Measurements from ENCODE around the gene ANGEL1. TPM values are rescaled to one million over a fixed set of nuclear protein-coding genes. Genes with fewer than 3 reads are reported as not detected.

ANGEL1 gene
- total and polyA plus RNA-seq, 2 of the 13 experiments (the other 11 are each of a cell fraction or from before 2014, with no cell fraction given): 14.3 to 20.1 TPM

DNA sequence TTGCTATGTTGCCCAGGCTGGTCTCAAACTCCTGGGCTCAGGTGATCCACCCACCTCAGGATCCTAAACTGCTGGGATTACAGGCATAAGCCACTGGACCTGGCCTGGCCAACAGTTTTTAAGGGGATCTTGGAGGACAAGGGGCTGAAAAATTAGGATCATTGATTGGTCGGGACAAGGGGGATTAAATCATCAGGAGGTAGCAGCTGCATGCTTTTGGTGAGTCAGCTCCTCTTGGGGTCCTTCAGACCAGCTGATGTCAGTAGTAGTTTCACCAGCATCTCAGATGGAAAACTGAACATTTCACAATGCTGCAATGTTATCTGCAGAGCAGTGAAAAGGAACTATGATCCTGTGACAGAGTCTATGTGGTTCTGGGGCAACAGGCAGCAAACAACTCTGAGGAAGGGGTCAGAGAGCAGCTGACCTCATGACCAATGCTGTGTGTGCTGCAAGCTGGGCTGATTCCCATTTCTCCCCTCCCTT is 19.9 kb upstream of the ANGEL1 start (continued):
- peak; percentile 54; the same call in 1 of the 2 replicates for TF ChIP-seq CHD4 (IDR thresholded peaks at IDR 0.05; ENCODE audit: borderline replicate concordance, low read length)
- TF ChIP-seq SAP130 (CRISPR knock-in tag; IDR thresholded peaks at IDR 0.05; ENCODE audit: low read depth): peak; percentile 72
- 0 out of 2 replicates have a peak, but pooled peaks have one; percentile 26 for TF ChIP-seq HOXD1 (CRISPR knock-in tag; IDR thresholded peaks at IDR 0.05)
- peak; percentile 89 for TF ChIP-seq KDM1A (CRISPR knock-in tag; IDR thresholded peaks at IDR 0.05)
- TF ChIP-seq RARA (CRISPR knock-in tag; IDR thresholded peaks at IDR 0.05): peak; percentile 71
- TF ChIP-seq, protein P1, sequence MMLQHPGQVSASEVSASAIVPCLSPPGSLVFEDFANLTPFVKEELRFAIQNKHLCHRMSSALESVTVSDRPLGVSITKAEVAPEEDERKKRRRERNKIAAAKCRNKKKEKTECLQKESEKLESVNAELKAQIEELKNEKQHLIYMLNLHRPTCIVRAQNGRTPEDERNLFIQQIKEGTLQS (CRISPR knock-in tag; IDR thresholded peaks at IDR 0.05): peak; percentile 38; the same call in 1 of the 2 replicates
- no peak for TF ChIP-seq SOX6 (IDR thresholded peaks at IDR 0.05)
- TF ChIP-seq SOX6 (CRISPR knock-in tag; IDR thresholded peaks at IDR 0.05): peak; percentile 84
- TF ChIP-seq NCOR1 (IDR thresholded peaks at IDR 0.05; ENCODE audit: borderline replicate concordance, low read length): peak; percentile 96
- TF ChIP-seq ZNF720 (CRISPR knock-in tag; IDR thresholded peaks at IDR 0.05): no peak
- no peak for TF ChIP-seq ZNF607 (CRISPR knock-in tag; IDR thresholded peaks at IDR 0.05; ENCODE audit: borderline replicate concordance)
- peak; percentile 13; the same call in 1 of the 2 replicates for TF ChIP-seq TCF7 (IDR thresholded peaks at IDR 0.05; ENCODE audit: low read depth)
- no peak for TF ChIP-seq POLR2A (IDR thresholded peaks at IDR 0.05; ENCODE audit: insufficient read depth in 1 of 2, low read depth in 2 of 2, low read length in 2 of 2)
- TF ChIP-seq, protein P2, sequence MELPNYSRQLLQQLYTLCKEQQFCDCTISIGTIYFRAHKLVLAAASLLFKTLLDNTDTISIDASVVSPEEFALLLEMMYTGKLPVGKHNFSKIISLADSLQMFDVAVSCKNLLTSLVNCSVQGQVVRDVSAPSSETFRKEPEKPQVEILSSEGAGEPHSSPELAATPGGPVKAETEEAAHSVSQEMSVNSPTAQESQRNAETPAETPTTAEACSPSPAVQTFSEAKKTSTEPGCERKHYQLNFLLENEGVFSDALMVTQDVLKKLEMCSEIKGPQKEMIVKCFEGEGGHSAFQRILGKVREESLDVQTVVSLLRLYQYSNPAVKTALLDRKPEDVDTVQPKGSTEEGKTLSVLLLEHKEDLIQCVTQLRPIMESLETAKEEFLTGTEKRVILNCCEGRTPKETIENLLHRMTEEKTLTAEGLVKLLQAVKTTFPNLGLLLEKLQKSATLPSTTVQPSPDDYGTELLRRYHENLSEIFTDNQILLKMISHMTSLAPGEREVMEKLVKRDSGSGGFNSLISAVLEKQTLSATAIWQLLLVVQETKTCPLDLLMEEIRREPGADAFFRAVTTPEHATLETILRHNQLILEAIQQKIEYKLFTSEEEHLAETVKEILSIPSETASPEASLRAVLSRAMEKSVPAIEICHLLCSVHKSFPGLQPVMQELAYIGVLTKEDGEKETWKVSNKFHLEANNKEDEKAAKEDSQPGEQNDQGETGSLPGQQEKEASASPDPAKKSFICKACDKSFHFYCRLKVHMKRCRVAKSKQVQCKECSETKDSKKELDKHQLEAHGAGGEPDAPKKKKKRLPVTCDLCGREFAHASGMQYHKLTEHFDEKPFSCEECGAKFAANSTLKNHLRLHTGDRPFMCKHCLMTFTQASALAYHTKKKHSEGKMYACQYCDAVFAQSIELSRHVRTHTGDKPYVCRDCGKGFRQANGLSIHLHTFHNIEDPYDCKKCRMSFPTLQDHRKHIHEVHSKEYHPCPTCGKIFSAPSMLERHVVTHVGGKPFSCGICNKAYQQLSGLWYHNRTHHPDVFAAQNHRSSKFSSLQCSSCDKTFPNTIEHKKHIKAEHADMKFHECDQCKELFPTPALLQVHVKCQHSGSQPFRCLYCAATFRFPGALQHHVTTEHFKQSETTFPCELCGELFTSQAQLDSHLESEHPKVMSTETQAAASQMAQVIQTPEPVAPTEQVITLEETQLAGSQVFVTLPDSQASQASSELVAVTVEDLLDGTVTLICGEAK (IDR thresholded peaks at IDR 0.05): no peak
- TF ChIP-seq, protein P2 (CRISPR knock-in tag; IDR thresholded peaks at IDR 0.05): peak; percentile 70; the same call in 1 of the 2 replicates
- no peak for TF ChIP-seq ZNF10 (CRISPR knock-in tag; IDR thresholded peaks at IDR 0.05; ENCODE audit: borderline replicate concordance, low read depth)
- TF ChIP-seq ZNF101 (CRISPR knock-in tag; IDR thresholded peaks at IDR 0.05; ENCODE audit: borderline replicate concordance, low read depth): no peak
- TF ChIP-seq ZNF468 (CRISPR knock-in tag; IDR thresholded peaks at IDR 0.05): no peak
- TF ChIP-seq EP300 (IDR thresholded peaks at IDR 0.05; ENCODE audit: low read depth in 2 of 2, low read length in 2 of 2): peak; percentile 71 to 80; a peak in 3 of 4 replicates
- peak; percentile 52; the same call in 1 of the 2 replicates for TF ChIP-seq EP300 (CRISPR knock-in tag; IDR thresholded peaks at IDR 0.05; ENCODE audit: borderline replicate concordance)
- TF ChIP-seq TSC22D2 (CRISPR knock-in tag; IDR thresholded peaks at IDR 0.05; ENCODE audit: borderline replicate concordance): 0 out of 2 replicates have a peak, but pooled peaks have one; percentile 44
- 0 out of 2 replicates have a peak, but pooled peaks have one; percentile 41 for TF ChIP-seq MEIS2 (CRISPR knock-in tag; IDR thresholded peaks at IDR 0.05)
- TF ChIP-seq ZNF614 (CRISPR knock-in tag; IDR thresholded peaks at IDR 0.05; ENCODE audit: borderline replicate concordance): peak; percentile 77; the same call in 1 of the 2 replicates

All from HepG2 (cell line).